Peyer's patch (tissue), 4 donors: Measurements from ENCODE around the gene YIF1B.

ENCODE experiments used
- CTCF ChIP-seq, 6 experiments: fragments of 450-650 bp in 4 of 6; fragments of 200-600 bp in 2 of 6; sonication (generic) in 1 of 6; IDR thresholded peaks; one replicate each; pipeline ENCODE4 v1.5.1; 2017 to 2019; ENCODE audit warnings: antibody characterized with exemption in 6 of 6, mild to moderate bottlenecking in 3 of 6, moderate library complexity in 1 of 6
- POLR2A ChIP-seq, 2 donors: fragments of 450-650 bp; IDR thresholded peaks; one replicate each; pipeline ENCODE4 v1.5.1; 2017; ENCODE audit warnings: antibody characterized with exemption in 2 of 2, mild to moderate bottlenecking in 2 of 2, moderate library complexity in 2 of 2

- TF ChIP-seq CTCF (IDR thresholded peaks at IDR 0.05), result no peak
- no peak for TF ChIP-seq POLR2A (IDR thresholded peaks at IDR 0.05)
Measured at GRCh38 chr19:38308926-38309614, 6.7 kb downstream of the YIF1B start.
